ENCODE results near the gene PARPBP.
A peak's percentile ranks its signal among the peaks of the same experiment; 100 is the strongest.

DNA sequence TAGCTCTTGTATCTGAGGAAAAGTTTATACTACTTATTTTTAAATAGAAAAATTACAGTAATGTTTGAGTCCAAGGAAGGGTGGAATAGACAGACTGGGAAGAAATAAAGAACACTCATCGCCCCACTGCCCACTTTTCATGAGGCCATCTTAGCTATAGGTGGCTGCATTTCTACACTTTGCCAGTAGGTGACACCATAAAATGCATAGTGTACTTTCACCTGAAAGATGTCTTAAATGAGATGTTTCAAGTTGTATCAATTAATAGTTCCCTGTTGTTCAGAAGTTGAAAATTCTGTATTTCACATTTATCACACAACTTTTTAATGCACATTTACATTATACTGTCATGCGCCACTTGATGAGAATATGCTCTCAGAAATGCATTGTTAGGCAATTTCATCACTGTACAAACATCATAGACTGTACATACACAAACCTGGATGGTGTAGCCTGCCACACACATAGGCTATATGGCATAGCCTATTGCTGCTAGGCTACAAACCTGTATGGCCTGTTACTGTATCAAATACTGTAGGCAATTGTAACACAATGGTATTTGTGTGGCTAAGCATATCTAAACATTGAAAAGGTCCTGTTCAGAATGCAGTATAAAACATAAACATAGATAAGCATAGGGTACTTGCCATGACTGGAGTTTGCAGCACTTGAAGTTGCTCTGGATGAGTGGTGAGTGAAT lies 50.1 kb downstream of the PARPBP start:
- TF ChIP-seq EZH2phosphoT487 (IDR thresholded peaks at IDR 0.05; ENCODE audit: low read depth, severe bottlenecking, unreplicated experiment): no peak
- TF ChIP-seq CTCF (IDR thresholded peaks at IDR 0.05; ENCODE audit: poor library complexity): peak; percentile 72
- no peak for TF ChIP-seq EZH2 (IDR thresholded peaks at IDR 0.05; ENCODE audit: borderline replicate concordance)

Measured in hepatocyte (in vitro differentiated cells).